GM19372 (cell line): ENCODE results near the gene APPBP2.
A peak's percentile ranks its signal among the peaks of the same experiment; 100 is the strongest.
"Not testable (repeated sequence)": the region's sequence is repeated elsewhere in the genome, so short reads cannot be mapped to it uniquely, and the experiment has no call there.

Source experiments
- ATAC-seq: cut with Tn5 transposase; IDR thresholded peaks from one replicate; pipeline ENCODE4 v1.9.1; 2021; ENCODE audit warnings: mild to moderate bottlenecking, low read depth, moderate library complexity; ENCODE audit not compliant: unreplicated experiment

APPBP2 gene, protein sequence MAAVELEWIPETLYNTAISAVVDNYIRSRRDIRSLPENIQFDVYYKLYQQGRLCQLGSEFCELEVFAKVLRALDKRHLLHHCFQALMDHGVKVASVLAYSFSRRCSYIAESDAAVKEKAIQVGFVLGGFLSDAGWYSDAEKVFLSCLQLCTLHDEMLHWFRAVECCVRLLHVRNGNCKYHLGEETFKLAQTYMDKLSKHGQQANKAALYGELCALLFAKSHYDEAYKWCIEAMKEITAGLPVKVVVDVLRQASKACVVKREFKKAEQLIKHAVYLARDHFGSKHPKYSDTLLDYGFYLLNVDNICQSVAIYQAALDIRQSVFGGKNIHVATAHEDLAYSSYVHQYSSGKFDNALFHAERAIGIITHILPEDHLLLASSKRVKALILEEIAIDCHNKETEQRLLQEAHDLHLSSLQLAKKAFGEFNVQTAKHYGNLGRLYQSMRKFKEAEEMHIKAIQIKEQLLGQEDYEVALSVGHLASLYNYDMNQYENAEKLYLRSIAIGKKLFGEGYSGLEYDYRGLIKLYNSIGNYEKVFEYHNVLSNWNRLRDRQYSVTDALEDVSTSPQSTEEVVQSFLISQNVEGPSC

DNA sequence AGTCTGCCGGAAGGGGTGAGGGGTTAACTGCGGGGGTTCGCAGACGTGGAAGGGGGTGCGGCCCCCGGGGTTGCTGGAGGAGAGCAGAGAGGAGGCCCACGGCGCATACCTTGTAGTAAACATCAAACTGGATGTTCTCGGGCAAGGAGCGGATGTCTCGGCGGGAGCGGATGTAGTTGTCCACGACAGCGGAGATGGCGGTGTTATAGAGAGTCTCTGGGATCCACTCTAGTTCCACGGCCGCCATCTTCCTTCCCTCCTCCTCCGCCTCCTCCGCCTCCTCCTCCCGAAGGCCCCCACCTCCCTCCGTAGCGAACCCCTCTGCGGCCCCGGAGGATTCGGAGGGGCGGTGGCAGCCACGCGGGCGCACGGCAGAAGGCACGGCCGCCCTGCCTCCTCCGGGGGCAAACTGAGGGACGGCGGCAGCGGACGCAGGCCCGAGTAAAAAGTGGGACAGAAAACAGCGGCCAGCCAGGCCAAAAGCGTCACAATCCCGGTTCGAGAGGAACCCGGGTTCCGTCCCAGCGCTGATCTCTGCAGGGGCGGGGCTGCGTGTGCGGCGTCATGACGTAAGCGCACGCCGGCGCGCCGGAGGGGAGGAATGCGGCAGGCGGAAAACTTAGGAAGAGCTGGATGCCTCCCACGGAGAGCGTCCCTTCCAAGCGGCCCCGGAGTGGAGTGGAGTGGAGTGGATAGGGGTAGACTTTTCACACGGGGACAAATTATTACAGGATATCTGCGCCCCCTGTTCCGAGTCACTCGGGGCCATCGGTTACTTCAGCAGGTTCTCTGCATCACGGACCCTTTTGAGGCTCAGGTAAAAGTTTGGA lies at the start of gene APPBP2:
TSS of gene APPBP2 (minus strand) at position 558 of the 830 bp plus-strand sequence. CDS start at position 247, 311 bp downstream.
- ATAC-seq: peak; percentile 86

DNA sequence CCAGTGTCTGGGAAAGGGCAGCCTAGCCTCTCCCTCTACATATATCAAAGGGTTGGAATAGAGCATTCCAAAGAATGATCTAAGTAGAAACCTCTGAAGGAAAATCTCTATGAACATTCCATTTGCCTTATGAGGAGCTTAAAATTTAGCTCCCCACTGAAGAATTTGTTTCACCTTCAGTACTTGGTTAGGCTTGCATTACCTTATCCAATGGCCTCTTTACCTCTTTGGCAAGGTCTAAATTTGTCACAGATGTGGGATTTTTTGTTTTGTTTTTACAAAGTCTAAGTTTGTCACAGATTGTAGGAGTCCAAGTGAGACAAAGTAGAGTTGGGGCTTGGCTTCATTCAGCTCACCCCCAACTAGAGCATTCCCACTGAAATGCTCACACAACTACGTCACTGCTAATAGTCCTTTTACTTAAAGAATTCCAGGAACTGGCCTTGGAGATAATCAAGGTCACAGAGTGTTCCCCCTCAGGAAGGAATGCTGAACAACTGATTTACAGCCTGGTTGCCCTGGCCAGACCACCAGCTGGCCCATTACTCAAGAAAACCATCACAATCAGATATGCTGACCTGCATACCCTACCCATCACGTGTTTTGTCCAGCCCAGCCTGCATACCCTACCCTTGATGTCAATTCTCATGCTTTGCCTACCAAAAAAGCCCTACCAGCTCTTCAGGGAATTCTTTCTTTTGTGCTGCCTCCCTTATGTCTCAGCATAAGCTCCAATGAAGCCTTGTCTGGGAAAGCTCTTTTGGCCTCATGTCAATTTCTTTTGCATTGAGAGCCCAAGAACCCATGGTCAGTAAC lies 47.4 kb upstream of the APPBP2 start:
- no peak for ATAC-seq

- ATAC-seq: no peak
Observed at GRCh38 chr17:60565233-60565632, 39.2 kb upstream of the APPBP2 start.

- no peak for ATAC-seq
Observed at GRCh38 chr17:60563743-60564142, 37.7 kb upstream of the APPBP2 start.

- no peak for ATAC-seq
Observed at GRCh38 chr17:60562421-60562820, 36.4 kb upstream of the APPBP2 start.

DNA sequence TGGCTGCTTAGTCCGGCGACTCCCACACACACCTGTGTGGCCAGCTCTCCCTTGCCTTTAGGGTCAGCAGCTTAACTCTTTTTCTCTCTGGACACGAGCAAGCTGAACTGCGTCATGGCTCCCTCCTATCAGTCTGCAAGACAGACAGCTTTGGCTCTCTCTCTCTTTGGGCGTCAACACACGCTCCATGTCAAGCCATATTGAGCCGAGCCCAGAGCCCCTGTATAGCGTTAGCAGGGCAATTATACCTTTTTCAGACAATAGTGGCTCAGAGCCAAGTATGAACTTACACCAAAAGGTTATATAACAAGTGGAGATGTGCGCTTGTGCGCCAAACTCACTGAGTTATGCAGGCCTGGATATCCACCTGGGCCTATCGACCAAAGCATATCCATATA lies 34.8 kb upstream of the APPBP2 start:
- ATAC-seq: no peak

GRCh38 chr17:60559995-60560859 lies 34.2 kb upstream of the APPBP2 start:
- ATAC-seq: no peak

DNA sequence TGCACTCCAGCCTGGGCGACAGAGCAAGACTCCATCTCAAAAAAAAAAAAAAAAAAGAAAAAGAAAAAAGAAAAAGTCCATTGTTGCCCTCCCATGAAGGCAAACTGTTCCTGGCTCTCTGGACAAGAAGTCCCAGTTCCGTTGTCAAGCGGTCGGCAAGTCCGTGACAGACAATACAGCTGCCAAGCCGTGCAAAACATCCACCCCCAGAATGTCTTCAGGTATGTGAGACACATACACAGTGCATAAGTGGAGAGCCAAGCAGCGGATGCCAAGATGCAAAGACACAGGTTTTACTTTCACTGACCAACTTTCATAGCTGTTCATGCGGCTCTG lies 33.6 kb upstream of the APPBP2 start:
- no peak for ATAC-seq

DNA sequence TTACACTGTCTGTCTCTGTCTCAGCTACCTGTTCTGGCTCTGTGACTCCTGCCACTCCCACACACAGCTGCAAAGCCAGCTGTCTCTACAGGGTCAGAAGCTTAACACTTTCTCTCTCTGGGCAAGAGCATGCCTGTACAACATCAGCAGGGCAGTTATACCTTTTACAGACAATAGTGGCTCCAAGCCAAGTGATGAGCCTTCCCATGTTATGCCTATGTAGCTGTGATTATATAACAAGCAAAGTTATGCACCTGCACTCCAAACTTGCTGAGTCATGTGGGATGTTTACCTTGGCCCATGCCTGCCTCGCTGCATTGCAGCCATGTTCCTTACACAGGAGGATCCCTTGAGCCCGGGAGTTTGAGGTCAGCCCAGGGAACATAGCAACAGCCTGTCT lies 31.8 kb upstream of the APPBP2 start:
- no peak for ATAC-seq

DNA sequence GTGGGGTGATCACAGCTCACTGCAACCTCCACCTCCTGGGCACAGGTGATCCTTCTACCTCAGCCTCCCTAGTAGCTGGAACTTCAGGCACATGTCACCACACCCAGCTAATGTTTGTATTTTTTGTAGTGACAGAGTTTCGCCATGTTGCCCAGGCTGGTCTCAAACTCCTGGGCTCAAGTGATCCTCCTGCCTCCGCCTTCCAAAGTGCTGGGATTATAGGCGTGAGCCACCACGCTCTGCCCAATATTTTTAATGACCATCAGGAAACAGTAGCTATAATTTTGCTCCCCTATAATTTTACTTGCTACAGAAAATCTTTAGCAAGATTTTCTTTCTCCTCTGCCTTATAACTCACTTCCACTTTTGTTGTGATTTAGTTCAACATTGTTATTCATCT lies 29.7 kb upstream of the APPBP2 start:
- no peak for ATAC-seq

DNA sequence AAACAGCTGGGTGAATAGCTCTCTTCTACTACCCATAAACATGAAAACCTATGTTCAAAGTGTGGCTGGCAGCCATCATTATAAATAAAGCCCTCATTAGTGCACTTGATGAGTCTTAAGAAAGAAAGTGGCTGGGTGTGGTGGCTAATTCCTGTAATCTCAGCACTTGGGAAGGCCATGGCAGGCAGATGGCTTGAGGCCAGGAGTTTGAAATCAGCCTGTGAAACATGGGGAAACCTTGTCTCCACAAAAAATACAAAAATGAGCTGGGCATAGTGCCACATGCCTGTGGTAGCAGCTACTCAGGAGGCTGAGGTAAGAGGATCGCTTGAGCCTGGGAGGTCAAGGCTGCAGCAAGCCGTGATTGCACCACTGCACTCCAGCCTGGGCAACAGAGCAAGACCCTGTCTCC lies 28.3 kb upstream of the APPBP2 start:
- ATAC-seq: no peak

GRCh38 chr17:60552255-60552654 lies 26.2 kb upstream of the APPBP2 start:
- ATAC-seq: not testable (repeated sequence)

- no peak for ATAC-seq
Observed at GRCh38 chr17:60548990-60549389, 22.9 kb upstream of the APPBP2 start.

DNA sequence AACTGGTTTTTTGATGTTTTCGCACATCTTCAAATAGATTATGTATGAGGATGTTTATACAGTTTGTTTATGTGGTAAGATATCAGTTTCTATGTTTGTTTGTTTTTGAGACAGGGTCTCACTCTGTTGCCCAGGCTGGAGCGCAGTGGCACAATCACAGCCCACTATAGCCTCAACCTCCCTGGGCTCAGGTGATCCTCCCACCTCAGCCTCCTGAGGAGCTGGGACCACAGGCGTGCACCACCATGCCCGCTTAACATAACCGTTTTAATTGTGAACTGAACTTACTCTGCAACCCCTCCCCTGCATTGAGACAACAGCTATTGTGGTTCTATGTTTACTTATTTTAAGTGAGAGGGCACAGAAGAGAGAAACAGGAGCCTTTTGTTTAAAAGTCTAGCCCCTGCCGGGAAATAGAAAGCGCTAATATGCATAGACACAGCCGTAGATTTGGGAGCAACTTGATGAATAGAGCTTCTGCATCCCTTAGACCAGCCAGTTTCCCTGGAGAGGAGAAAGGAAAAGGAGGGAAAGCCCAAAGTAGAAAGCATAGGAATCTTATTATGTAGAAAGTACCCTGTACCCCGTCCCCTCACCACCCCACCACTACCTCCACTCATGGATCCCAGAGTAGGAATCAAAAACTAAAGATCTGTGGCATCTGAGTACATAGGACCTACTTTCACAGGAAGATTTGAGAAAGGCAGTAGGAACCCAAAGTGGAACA lies 19.6 kb upstream of the APPBP2 start:
- ATAC-seq: no peak

DNA sequence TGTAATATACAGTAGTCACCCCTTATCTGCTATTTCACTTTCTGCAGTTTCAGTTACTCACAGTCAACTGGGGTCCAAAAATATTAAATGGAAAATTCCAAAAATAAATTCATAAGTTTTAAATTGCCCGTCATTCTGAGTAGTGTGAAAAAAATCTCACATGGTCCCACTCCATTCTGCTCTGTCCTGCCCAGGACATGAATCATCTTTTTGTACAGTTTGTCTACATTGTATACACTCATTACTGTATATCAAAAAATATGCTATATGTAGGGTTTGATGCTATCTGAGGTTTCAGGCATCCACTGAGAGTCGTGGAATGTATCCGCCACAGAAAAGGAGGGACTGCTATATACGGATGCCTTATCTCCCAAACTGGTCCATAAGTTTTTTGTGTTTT lies 16.0 kb upstream of the APPBP2 start:
- no peak for ATAC-seq

DNA sequence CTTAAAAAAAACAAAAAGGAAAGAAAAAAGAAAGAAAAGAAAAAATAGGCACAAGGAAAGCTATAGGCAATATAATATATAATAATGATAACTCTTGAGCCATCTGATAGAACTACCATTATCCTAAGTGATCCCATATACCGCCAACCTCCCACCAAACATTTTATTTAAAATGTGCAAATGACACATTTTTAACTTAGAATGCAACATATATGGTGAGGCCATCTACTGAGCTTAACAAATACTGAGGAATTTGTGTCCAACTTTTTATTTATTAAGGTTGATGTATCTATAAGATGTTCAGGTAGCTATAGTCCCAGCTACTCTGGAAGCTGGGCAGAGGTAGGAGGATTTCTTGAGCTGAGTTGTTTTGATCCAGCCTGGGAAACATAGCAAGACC lies 14.4 kb upstream of the APPBP2 start:
- ATAC-seq: no peak

DNA sequence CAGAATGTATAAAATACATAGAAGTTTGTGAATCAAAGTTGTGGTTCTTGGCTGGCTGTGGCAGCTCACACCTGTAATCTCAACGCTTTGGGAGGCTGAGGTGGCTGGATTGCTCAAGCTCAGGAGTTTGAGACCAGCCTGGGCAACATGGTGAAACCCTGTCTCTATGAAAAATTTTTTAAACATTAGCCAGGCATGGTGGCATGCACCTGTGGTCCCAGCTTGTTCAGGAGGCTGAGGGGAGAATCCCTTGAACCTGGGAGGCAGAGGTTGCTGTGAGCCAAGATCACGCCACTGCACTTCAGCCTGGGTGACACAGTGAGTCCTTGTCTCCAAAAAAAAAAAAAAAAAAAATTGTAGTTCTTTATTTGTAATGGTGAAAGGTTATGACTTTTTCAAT lies 13.8 kb upstream of the APPBP2 start:
- no peak for ATAC-seq

DNA sequence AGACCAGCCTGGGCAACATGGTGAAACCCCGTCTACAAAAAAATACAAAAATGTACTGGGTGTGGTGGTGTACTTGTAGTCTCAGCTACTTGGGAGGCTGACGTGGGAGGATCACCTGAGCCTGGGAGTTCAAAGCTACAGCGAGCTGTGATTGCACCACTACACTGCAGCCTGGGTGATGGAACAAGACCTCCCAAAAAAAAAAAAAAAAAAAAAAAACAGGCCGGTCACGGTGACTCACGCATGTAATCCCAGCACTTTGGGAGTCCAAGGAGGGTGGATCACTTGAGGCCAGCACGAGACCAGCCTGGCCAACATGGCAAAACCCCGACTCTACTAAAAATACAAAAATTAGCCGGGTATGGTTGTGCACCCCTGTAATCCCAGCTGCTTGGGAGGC lies 12.7 kb upstream of the APPBP2 start:
- ATAC-seq: no peak
